ENCODE measurements around the gene UBTD2.
A peak's percentile ranks its signal among the peaks of the same experiment; 100 is the strongest.

UBTD2 gene

GRCh38 chr5:172283862-172284610 is 472 bp upstream of the UBTD2 start:
- CTCF ChIA-PET, result interaction anchor here (1.0 to 2.1 kb wide), 3 partner anchors 8 to 177 kb away, joined by 3 to 7 read pairs (median 6); no protein-coding TSS in a partner anchor
- TF ChIP-seq ZNF341 (tag by site-specific recombination; IDR thresholded peaks at IDR 0.05; ENCODE audit: low read depth) (peak; percentile 64), ZNF184 (tag by site-specific recombination; IDR thresholded peaks at IDR 0.05) (no peak), ZNF76 (tag by site-specific recombination; IDR thresholded peaks at IDR 0.05; ENCODE audit: borderline replicate concordance, low read depth) (peak; percentile 76), ZSCAN16 (tag by site-specific recombination; IDR thresholded peaks at IDR 0.05) (no peak), ZNF366 (tag by site-specific recombination; conservative IDR thresholded peaks at IDR 0.05) (peak; percentile 90), ZIC2 (tag by site-specific recombination; IDR thresholded peaks at IDR 0.05) (no peak), ZBTB8A (tag by site-specific recombination; IDR thresholded peaks at IDR 0.05) (peak; percentile 70), PRDM6 (tag by site-specific recombination; IDR thresholded peaks at IDR 0.05) (no peak), ZNF423 (tag by site-specific recombination; IDR thresholded peaks at IDR 0.05) (0 out of 2 replicates have a peak, but pooled peaks have one; percentile 26), ZNF302 (tag by site-specific recombination; IDR thresholded peaks at IDR 0.05; ENCODE audit: low read depth) (no peak), ZNF223 (tag by site-specific recombination; IDR thresholded peaks at IDR 0.05) (no peak), SP2 (tag by site-specific recombination; IDR thresholded peaks at IDR 0.05) (peak; percentile 35; the same call in 1 of the 2 replicates), ZNF157 (tag by site-specific recombination; IDR thresholded peaks at IDR 0.05) (no peak), ZBTB17 (tag by site-specific recombination; IDR thresholded peaks at IDR 0.05) (peak; percentile 78), ZNF112 (tag by site-specific recombination; IDR thresholded peaks at IDR 0.05) (no peak), PATZ1 (tag by site-specific recombination; IDR thresholded peaks at IDR 0.05) (peak; percentile 93), BCL11B (tag by site-specific recombination; IDR thresholded peaks at IDR 0.05; ENCODE audit: low read depth) (0 out of 2 replicates have a peak, but pooled peaks have one; percentile 37), ZNF280C (tag by site-specific recombination; IDR thresholded peaks at IDR 0.05) (no peak), WT1 (tag by site-specific recombination; IDR thresholded peaks at IDR 0.05) (peak; percentile 68; the same call in 1 of the 2 replicates), GLIS1 (tag by site-specific recombination; IDR thresholded peaks at IDR 0.05) (peak; percentile 24; the same call in 1 of the 2 replicates), ZNF391 (tag by site-specific recombination; IDR thresholded peaks at IDR 0.05; ENCODE audit: borderline replicate concordance, low read depth) (peak; percentile 80; the same call in 1 of the 2 replicates), ZNF600 (tag by site-specific recombination; IDR thresholded peaks at IDR 0.05) (peak; percentile 29; the same call in 1 of the 2 replicates), ZNF335 (tag by site-specific recombination; conservative IDR thresholded peaks at IDR 0.05) (no peak), KLF9 (tag by site-specific recombination; IDR thresholded peaks at IDR 0.05; ENCODE audit: low read depth) (peak; percentile 46), ZBTB21 (tag by site-specific recombination; IDR thresholded peaks at IDR 0.05) (no peak), ZNF501 (tag by site-specific recombination; IDR thresholded peaks at IDR 0.05) (peak; percentile 40; the same call in 1 of the 2 replicates), ZNF280D (tag by site-specific recombination; IDR thresholded peaks at IDR 0.05) (0 out of 2 replicates have a peak, but pooled peaks have one; percentile 57), ZFP41 (tag by site-specific recombination; IDR thresholded peaks at IDR 0.05; ENCODE audit: borderline replicate concordance) (no peak), GLI2 (tag by site-specific recombination; IDR thresholded peaks at IDR 0.05; ENCODE audit: borderline replicate concordance, low read depth) (no peak)

More at GRCh38 chr5:172283862-172284610, 472 bp upstream of the UBTD2 start:
- Histone ChIP-seq H3K9me3 (ENCODE audit: control insufficient read depth, insufficient read depth, low read depth, low read length) (no peaks in the 10 kb centered on the region), H3K4me1 (ENCODE audit: control insufficient read depth, insufficient read depth, low read length) (peaks cover 18% of the 10 kb centered on the region), H3K36me3 (ENCODE audit: control insufficient read depth in 2 of 2, insufficient read depth in 1 of 2, low read length in 2 of 2) (peaks cover 0 to 3% of the 10 kb centered on the region in 2 experiments; a peak in 1 of 3 replicates), H3K27ac (ENCODE audit: extremely low read depth, low read depth, low read length) (peak overlapping the region; percentile 94), H3K4me3 (ENCODE audit: low read depth, low read length) (peak overlapping the region; percentile 93)
- POLR2A ChIA-PET, result interaction anchor here (1.9 to 2.2 kb wide), 2 partner anchors 96 to 277 kb away, joined by 8 to 18 read pairs; partner anchors contain the start of genes FBXW11 and STK10
